GM23338 (cell line): Measurements from ENCODE around the gene ABCA1. TPM values are rescaled to one million over a fixed set of nuclear protein-coding genes. Genes with fewer than 3 reads are reported as not detected.
A peak's percentile ranks its signal among the peaks of the same experiment; 100 is the strongest.

Experiments used
- ATAC-seq: fragments of 200-7000 bp; cut with Tn5 transposase; 3 replicates; pipeline ENCODE4 v1.9.1; 2020
- DNase-seq: peaks from one replicate; pipeline ENCODE4 v3.0.0-alpha.2; 2015; ENCODE audit warnings: low spot score
- H2AFZ ChIP-seq: fragments of 200-600 bp; sonication (generic); 2 replicates; pipeline ENCODE4 v1.8.0; 2016; ENCODE audit warnings: antibody characterized with exemption, mild to moderate bottlenecking, moderate library complexity
- H3F3A ChIP-seq: fragments of 200-600 bp; sonication (generic); replicated peaks from 2 replicates; pipeline ENCODE4 v1.8.0; 2017; ENCODE audit warnings: antibody characterized with exemption, mixed run types, low read depth
- H3K27ac ChIP-seq: fragments of 200-600 bp; sonication (generic); 2 replicates; pipeline ENCODE4 v1.6.1; 2016; ENCODE audit warnings: low read depth
- H3K27me3 ChIP-seq: fragments of 200-600 bp; sonication (generic); 2 replicates; pipeline ENCODE4 v1.8.0; 2016; ENCODE audit warnings: mild to moderate bottlenecking, mixed run types, moderate library complexity; ENCODE audit not compliant: insufficient read depth
- H3K36me3 ChIP-seq: fragments of 200-600 bp; sonication (generic); 2 replicates; pipeline ENCODE4 v1.8.0; 2016; ENCODE audit warnings: mild to moderate bottlenecking; ENCODE audit not compliant: insufficient read depth
- H3K4me1 ChIP-seq: fragments of 200-600 bp; sonication (generic); 2 replicates; pipeline ENCODE4 v1.8.0; 2016; ENCODE audit warnings: mild to moderate bottlenecking, moderate library complexity; ENCODE audit not compliant: insufficient read depth
- H3K4me2 ChIP-seq: fragments of 200-600 bp; sonication (generic); 2 replicates; pipeline ENCODE4 v1.7.1; 2017; ENCODE audit warnings: mixed run types
- H3K4me3 ChIP-seq: fragments of 200-600 bp; sonication (generic); 2 replicates; pipeline ENCODE4 v1.6.1; 2016; ENCODE audit warnings: mixed run types
- H3K79me2 ChIP-seq: fragments of 200-600 bp; sonication (generic); replicated peaks from 2 replicates; pipeline ENCODE4 v1.8.0; 2017; ENCODE audit warnings: mild to moderate bottlenecking; ENCODE audit not compliant: insufficient read depth
- H3K9me2 ChIP-seq: fragments of 200-600 bp; sonication (generic); 2 replicates; pipeline ENCODE4 v1.8.0; 2017; ENCODE audit not compliant: insufficient read depth
- H4K20me1 ChIP-seq: fragments of 200-600 bp; sonication (generic); replicated peaks from 2 replicates; pipeline ENCODE4 v1.8.0; 2017; ENCODE audit warnings: mild to moderate bottlenecking; ENCODE audit not compliant: insufficient read depth
- H3K27ac Mint-ChIP-seq: 2 replicates; pipeline ENCODE4 v1.8.0; 2020; ENCODE audit warnings: inconsistent platforms, mild to moderate bottlenecking, moderate library complexity, mixed read lengths
- H3K27me3 Mint-ChIP-seq: 3 replicates; pipeline ENCODE4 v1.8.0; 2022; ENCODE audit warnings: low read depth, mild to moderate bottlenecking, moderate library complexity, mixed read lengths, inconsistent platforms; ENCODE audit not compliant: insufficient read depth, poor library complexity
- H3K36me3 Mint-ChIP-seq: 3 replicates; pipeline ENCODE4 v1.8.0; 2021; ENCODE audit warnings: low read depth, mild to moderate bottlenecking, inconsistent platforms, moderate library complexity, mixed read lengths
- H3K4me1 Mint-ChIP-seq: 3 replicates; pipeline ENCODE4 v1.8.0; 2020; ENCODE audit warnings: mild to moderate bottlenecking, inconsistent platforms, mixed read lengths
- H3K4me3 Mint-ChIP-seq: 3 replicates; pipeline ENCODE4 v1.8.0; 2021; ENCODE audit warnings: moderate library complexity, mild to moderate bottlenecking, inconsistent platforms, mixed read lengths
- H3K9me3 Mint-ChIP-seq: 3 replicates; pipeline ENCODE4 v1.8.0; 2020; ENCODE audit warnings: moderate library complexity, mild to moderate bottlenecking, inconsistent platforms, mixed read lengths
- CREB1 ChIP-seq: fragments of 250-450 bp; sonication (Bioruptor Pico); IDR thresholded peaks from 2 replicates; pipeline ENCODE4 v1.5.0; 2020; ENCODE audit warnings: low read depth, mild to moderate bottlenecking, moderate library complexity
- CTCF ChIP-seq, 2 experiments: fragments of 200-600 bp in 1 of 2; sonication (generic) in 1 of 2; conservative IDR thresholded peaks; 2 replicates each; pipeline versions ENCODE4 v1.5.1 to v1.6.1; 2016 to 2017; ENCODE audit warnings: antibody characterized with exemption in 2 of 2, low read depth in 2 of 2, mild to moderate bottlenecking in 2 of 2, moderate library complexity in 1 of 2
- ETS1 ChIP-seq: IDR thresholded peaks from 2 replicates; pipeline ENCODE4 v1.6.1; 2016; ENCODE audit warnings: antibody characterized with exemption
- EZH2 ChIP-seq: fragments of 200-600 bp; sonication (generic); IDR thresholded peaks from one replicate; pipeline ENCODE4 v1.8.0; 2017; ENCODE audit warnings: antibody characterized with exemption, mild to moderate bottlenecking, low read depth; ENCODE audit not compliant: unreplicated experiment
- EZH2phosphoT487 ChIP-seq: fragments of 200-600 bp; sonication (generic); IDR thresholded peaks from one replicate; pipeline ENCODE4 v1.8.1; 2018; ENCODE audit warnings: antibody characterized with exemption; ENCODE audit not compliant: unreplicated experiment
- JUNB ChIP-seq: IDR thresholded peaks from one replicate; pipeline ENCODE4 v1.6.1; 2016; ENCODE audit warnings: antibody characterized with exemption; ENCODE audit not compliant: unreplicated experiment
- NANOG ChIP-seq: IDR thresholded peaks from 2 replicates; pipeline ENCODE4 v1.6.1; 2016; ENCODE audit warnings: antibody characterized with exemption, borderline replicate concordance
- POLR2AphosphoS5 ChIP-seq: IDR thresholded peaks from 2 replicates; pipeline ENCODE4 v1.6.1; 2016; ENCODE audit warnings: antibody characterized with exemption, low read depth
- STAT1 ChIP-seq: IDR thresholded peaks from one replicate; pipeline ENCODE4 v1.6.1; 2016; ENCODE audit warnings: antibody characterized with exemption; ENCODE audit not compliant: unreplicated experiment
- ZNF114 ChIP-seq: fragments of 250-450 bp; sonication (Bioruptor Pico); IDR thresholded peaks from 2 replicates; pipeline ENCODE4 v1.5.0; 2020; ENCODE audit warnings: mild to moderate bottlenecking, moderate library complexity
- ZNF331 ChIP-seq: fragments of 250-450 bp; sonication (Bioruptor Pico); IDR thresholded peaks from 2 replicates; pipeline ENCODE4 v1.5.0; 2020; ENCODE audit warnings: low read depth, mild to moderate bottlenecking, moderate library complexity
- polyA plus RNA-seq: library from polyadenylated mRNA; unstranded; fragments of >200 nt; fragmentation: Nextera tagmentation; extraction: Ambion mirVana; gene quantifications from 2 replicates; pipeline ENCODE4 v1.2.1, GENCODE V29; 2016
- total RNA-seq: library from RNA; depleted of rRNA; stranded (reverse); fragments of >200 nt; shearing (Covaris generic); gene quantifications from 2 replicates; pipeline ENCODE4 v1.2.3, GENCODE V29; 2014
- TF ChIP-seq, protein P1 (sequence below): fragments of 250-450 bp; sonication (Bioruptor Pico); IDR thresholded peaks from 2 replicates; pipeline ENCODE4 v1.5.0; 2020; ENCODE audit warnings: mild to moderate bottlenecking, moderate library complexity

Gene ABCA1
- total and polyA plus RNA-seq, 2 experiments from 2014 or later: 1.4 to 2.8 TPM

- TF ChIP-seq CREB1 (CRISPR knock-in tag) (no peak), ETS1 (no peak), NANOG (no peak)
These were observed 22.6 kb downstream of the ABCA1 start (continued) for GRCh38 chr9:104905153-104905901.

GRCh38 chr9:104903609-104904008 is 24.3 kb downstream of the ABCA1 start:
- 0 out of 3 replicates have a peak, but pooled peaks cover 3% of the 10 kb centered on the region for H3K36me3 Mint-ChIP-seq
- Histone ChIP-seq H3K79me2 (no peaks in the 10 kb centered on the region), H3K36me3 (no peaks in the 10 kb centered on the region), H2AFZ (no peak overlapping the region; the same call in 1 of the 2 replicates), H3F3A (no peaks in the 10 kb centered on the region), H3K4me1 (peaks cover 9% of the 10 kb centered on the region), H3K9me2 (no peaks in the 10 kb centered on the region; the same call in 1 of the 2 replicates), H3K27me3 (no peaks in the 10 kb centered on the region), H3K4me2 (no peak overlapping the region), H3K27ac (no peak overlapping the region), H3K4me3 (no peak overlapping the region), H4K20me1 (no peaks in the 10 kb centered on the region)
- H3K4me3 Mint-ChIP-seq: no peak overlapping the region
- ATAC-seq (peak; percentile 20), DNase-seq (no peak)
- H3K4me1 Mint-ChIP-seq: peaks cover 23% of the 10 kb centered on the region
- peaks cover 3% of the 10 kb centered on the region for H3K27me3 Mint-ChIP-seq
- H3K27ac Mint-ChIP-seq: no peak overlapping the region
- H3K9me3 Mint-ChIP-seq: no peaks in the 10 kb centered on the region
- TF ChIP-seq ZNF331 (CRISPR knock-in tag) (no peak), EZH2 (no peak), CREB1 (CRISPR knock-in tag) (no peak), CTCF (conservative IDR thresholded peaks at IDR 0.05; ENCODE audit: low read depth in 2 of 2) (no peak), POLR2AphosphoS5 (no peak), ZNF114 (no peak), ETS1 (no peak), NANOG (no peak), EZH2phosphoT487 (no peak), JUNB (no peak), STAT1 (no peak)
- TF ChIP-seq, protein P1, sequence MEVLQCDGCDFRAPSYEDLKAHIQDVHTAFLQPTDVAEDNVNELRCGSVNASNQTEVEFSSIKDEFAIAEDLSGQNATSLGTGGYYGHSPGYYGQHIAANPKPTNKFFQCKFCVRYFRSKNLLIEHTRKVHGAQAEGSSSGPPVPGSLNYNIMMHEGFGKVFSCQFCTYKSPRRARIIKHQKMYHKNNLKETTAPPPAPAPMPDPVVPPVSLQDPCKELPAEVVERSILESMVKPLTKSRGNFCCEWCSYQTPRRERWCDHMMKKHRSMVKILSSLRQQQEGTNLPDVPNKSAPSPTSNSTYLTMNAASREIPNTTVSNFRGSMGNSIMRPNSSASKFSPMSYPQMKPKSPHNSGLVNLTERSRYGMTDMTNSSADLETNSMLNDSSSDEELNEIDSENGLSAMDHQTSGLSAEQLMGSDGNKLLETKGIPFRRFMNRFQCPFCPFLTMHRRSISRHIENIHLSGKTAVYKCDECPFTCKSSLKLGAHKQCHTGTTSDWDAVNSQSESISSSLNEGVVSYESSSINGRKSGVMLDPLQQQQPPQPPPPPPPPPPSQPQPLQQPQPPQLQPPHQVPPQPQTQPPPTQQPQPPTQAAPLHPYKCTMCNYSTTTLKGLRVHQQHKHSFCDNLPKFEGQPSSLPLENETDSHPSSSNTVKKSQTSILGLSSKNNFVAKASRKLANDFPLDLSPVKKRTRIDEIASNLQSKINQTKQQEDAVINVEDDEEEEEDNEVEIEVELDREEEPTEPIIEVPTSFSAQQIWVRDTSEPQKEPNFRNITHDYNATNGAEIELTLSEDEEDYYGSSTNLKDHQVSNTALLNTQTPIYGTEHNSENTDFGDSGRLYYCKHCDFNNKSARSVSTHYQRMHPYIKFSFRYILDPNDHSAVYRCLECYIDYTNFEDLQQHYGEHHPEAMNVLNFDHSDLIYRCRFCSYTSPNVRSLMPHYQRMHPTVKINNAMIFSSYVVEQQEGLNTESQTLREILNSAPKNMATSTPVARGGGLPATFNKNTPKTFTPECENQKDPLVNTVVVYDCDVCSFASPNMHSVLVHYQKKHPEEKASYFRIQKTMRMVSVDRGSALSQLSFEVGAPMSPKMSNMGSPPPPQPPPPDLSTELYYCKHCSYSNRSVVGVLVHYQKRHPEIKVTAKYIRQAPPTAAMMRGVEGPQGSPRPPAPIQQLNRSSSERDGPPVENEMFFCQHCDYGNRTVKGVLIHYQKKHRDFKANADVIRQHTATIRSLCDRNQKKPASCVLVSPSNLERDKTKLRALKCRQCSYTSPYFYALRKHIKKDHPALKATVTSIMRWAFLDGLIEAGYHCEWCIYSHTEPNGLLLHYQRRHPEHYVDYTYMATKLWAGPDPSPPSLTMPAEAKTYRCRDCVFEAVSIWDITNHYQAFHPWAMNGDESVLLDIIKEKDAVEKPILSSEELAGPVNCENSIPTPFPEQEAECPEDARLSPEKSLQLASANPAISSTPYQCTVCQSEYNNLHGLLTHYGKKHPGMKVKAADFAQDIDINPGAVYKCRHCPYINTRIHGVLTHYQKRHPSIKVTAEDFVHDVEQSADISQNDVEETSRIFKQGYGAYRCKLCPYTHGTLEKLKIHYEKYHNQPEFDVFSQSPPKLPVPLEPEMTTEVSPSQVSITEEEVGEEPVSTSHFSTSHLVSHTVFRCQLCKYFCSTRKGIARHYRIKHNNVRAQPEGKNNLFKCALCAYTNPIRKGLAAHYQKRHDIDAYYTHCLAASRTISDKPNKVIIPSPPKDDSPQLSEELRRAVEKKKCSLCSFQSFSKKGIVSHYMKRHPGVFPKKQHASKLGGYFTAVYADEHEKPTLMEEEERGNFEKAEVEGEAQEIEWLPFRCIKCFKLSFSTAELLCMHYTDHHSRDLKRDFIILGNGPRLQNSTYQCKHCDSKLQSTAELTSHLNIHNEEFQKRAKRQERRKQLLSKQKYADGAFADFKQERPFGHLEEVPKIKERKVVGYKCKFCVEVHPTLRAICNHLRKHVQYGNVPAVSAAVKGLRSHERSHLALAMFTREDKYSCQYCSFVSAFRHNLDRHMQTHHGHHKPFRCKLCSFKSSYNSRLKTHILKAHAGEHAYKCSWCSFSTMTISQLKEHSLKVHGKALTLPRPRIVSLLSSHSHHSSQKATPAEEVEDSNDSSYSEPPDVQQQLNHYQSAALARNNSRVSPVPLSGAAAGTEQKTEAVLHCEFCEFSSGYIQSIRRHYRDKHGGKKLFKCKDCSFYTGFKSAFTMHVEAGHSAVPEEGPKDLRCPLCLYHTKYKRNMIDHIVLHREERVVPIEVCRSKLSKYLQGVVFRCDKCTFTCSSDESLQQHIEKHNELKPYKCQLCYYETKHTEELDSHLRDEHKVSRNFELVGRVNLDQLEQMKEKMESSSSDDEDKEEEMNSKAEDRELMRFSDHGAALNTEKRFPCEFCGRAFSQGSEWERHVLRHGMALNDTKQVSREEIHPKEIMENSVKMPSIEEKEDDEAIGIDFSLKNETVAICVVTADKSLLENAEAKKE: no peak
